ENCODE measurements around the gene SUPT7L. TPM values are rescaled to one million over a fixed set of nuclear protein-coding genes. Genes with fewer than 3 reads are reported as not detected.

The SUPT7L gene
- total and polyA plus RNA-seq, 2 of the 13 experiments (the other 11 are each of a cell fraction or from before 2014, with no cell fraction given) = 32.9 to 77.5 TPM

GRCh38 chr2:27707462-27708256, 44.2 kb upstream of the SUPT7L start:
- Histone ChIP-seq H3K4me1 (ENCODE audit: insufficient read depth, low read length) (peaks cover 59% of the 10 kb centered on the region), H4K20me1 (ENCODE audit: insufficient read depth, low read length) (no peaks in the 10 kb centered on the region), H3K27me3 (ENCODE audit: control insufficient read depth in 1 of 2, insufficient read depth in 2 of 2, low read length in 2 of 2) (no peaks in the 10 kb centered on the region), H3K79me2 (ENCODE audit: insufficient read depth, low read length) (no peaks in the 10 kb centered on the region), H2AFZ (ENCODE audit: low read length) (no peak overlapping the region), H3K36me3 (replicated peaks in 1 of 2; ENCODE audit: control insufficient read depth in 1 of 2, insufficient read depth in 2 of 2, low read length in 2 of 2) (no peaks in the 10 kb centered on the region), H3K4me3 (replicated peaks in 1 of 3; ENCODE audit: insufficient read depth in 1 of 3, low read depth in 2 of 3, low read length in 3 of 3) (no peak overlapping the region), H3K9me3 (ENCODE audit: low read length) (no peaks in the 10 kb centered on the region), H3K27ac (ENCODE audit: extremely low read length, insufficient read depth, low read length) (no peak overlapping the region), H3K9ac (ENCODE audit: insufficient read depth, low read depth, low read length) (no peak overlapping the region), H3K4me2 (ENCODE audit: low read depth, low read length) (peak overlapping the region; percentile 19)
- no peak for ATAC-seq
- no TSS peak for BruUV-seq (replicated peaks)
- ChIA-PET POLR2A (interaction anchor here (0.6 to 2.4 kb wide), 3 partner anchors 30 to 45 kb away, joined by 4 to 13 read pairs (median 8); no protein-coding TSS in a partner anchor), CTCF (ENCODE audit: low intra/inter-chr PET ratio, low total read pairs) (no interaction called here)
- 54% methylated on average over 9 of the region's 9 CpGs for WGBS (ENCODE audit: low lambda C conversion rate)
- intact Hi-C loops (cut with micrococcal nuclease; ENCODE audit: unreplicated experiment) = loop anchor here (10.0 kb wide), 1 partner anchor 857 kb away; no protein-coding TSS in a partner anchor
- TF ChIP-seq ATF7 (IDR thresholded peaks at IDR 0.05) (peak; percentile 65), ATF7 (CRISPR knock-in tag; IDR thresholded peaks at IDR 0.05) (no peak), ZNF484 (CRISPR knock-in tag; IDR thresholded peaks at IDR 0.05; ENCODE audit: borderline replicate concordance, low read depth) (no peak)
- FAIRE-seq = no peak
- in situ Hi-C loops (cut with HindIII; ENCODE audit: extremely low pct_ligation_motif_present, low pct_unique_long_range_greater_than_20kb) = loop anchor here (5.0 to 10.0 kb wide), 2 partner anchors 45 to 687 kb away; partner anchors contain the start of gene FOSL2
- no peak for DNase-seq (ENCODE audit: low spot score)

- ATAC-seq (no peak), FAIRE-seq (peak; percentile 69), DNase-seq (ENCODE audit: low spot score) (peak; percentile 53)
- CTCF ChIA-PET (ENCODE audit: low intra/inter-chr PET ratio, low total read pairs) = no interaction called here
- Histone ChIP-seq H2AFZ (ENCODE audit: low read length) (peak overlapping the region; percentile 22), H3K9me3 (ENCODE audit: low read length) (no peaks in the 10 kb centered on the region), H3K27me3 (ENCODE audit: control insufficient read depth in 1 of 2, insufficient read depth in 2 of 2, low read length in 2 of 2) (no peaks in the 10 kb centered on the region), H3K79me2 (ENCODE audit: insufficient read depth, low read length) (no peaks in the 10 kb centered on the region), H3K36me3 (replicated peaks in 1 of 2; ENCODE audit: control insufficient read depth in 1 of 2, insufficient read depth in 2 of 2, low read length in 2 of 2) (no peaks in the 10 kb centered on the region), H4K20me1 (ENCODE audit: insufficient read depth, low read length) (no peaks in the 10 kb centered on the region), H3K4me2 (ENCODE audit: low read depth, low read length) (no peak overlapping the region), H3K9ac (ENCODE audit: insufficient read depth, low read depth, low read length) (no peak overlapping the region), H3K4me3 (replicated peaks in 1 of 3; ENCODE audit: insufficient read depth in 1 of 3, low read depth in 2 of 3, low read length in 3 of 3) (no peak overlapping the region), H3K27ac (ENCODE audit: extremely low read length, insufficient read depth, low read length) (no peak overlapping the region), H3K4me1 (ENCODE audit: insufficient read depth, low read length) (peaks cover 70% of the 10 kb centered on the region)
- POLR2A ChIA-PET = interaction anchor here (2.2 to 3.0 kb wide), 3 partner anchors 17 to 47 kb away, joined by 8 to 17 read pairs (median 13); no protein-coding TSS in a partner anchor
- intact Hi-C loops (cut with micrococcal nuclease; ENCODE audit: unreplicated experiment) = loop anchor here (10.0 kb wide), 1 partner anchor 859 kb away; no protein-coding TSS in a partner anchor
- TSS peak; percentile 80 for BruUV-seq (replicated peaks)
- WGBS (ENCODE audit: low lambda C conversion rate) = 51% methylated on average over 4 of the region's 4 CpGs
- in situ Hi-C loops (cut with HindIII; ENCODE audit: extremely low pct_ligation_motif_present, low pct_unique_long_range_greater_than_20kb) = loop anchor here (5.0 to 10.0 kb wide), 2 partner anchors 46 to 689 kb away; partner anchors contain the start of gene FOSL2
- peak; percentile 69; the same call in 1 of the 2 replicates for TF ChIP-seq NFE2 (CRISPR knock-in tag; IDR thresholded peaks at IDR 0.05)
- no peak for TF ChIP-seq ZNF30 (CRISPR knock-in tag; IDR thresholded peaks at IDR 0.05)
- TF ChIP-seq TARDBP (CRISPR knock-in tag; IDR thresholded peaks at IDR 0.05) = no peak
- peak; percentile 25; the same call in 1 of the 2 replicates for TF ChIP-seq HMG20A (CRISPR knock-in tag; IDR thresholded peaks at IDR 0.05; ENCODE audit: borderline replicate concordance)
- TF ChIP-seq CREB3 (CRISPR knock-in tag; IDR thresholded peaks at IDR 0.05) = no peak
- TF ChIP-seq PRDM15 (CRISPR knock-in tag; IDR thresholded peaks at IDR 0.05) = no peak
- TF ChIP-seq ZNF253 (CRISPR knock-in tag; IDR thresholded peaks at IDR 0.05; ENCODE audit: borderline replicate concordance) = no peak
- TF ChIP-seq MZF1 (CRISPR knock-in tag; IDR thresholded peaks at IDR 0.05; ENCODE audit: borderline replicate concordance) = no peak
These were observed 42.6 kb upstream of the SUPT7L start for GRCh38 chr2:27705851-27706622.
